K562 (cell line): ENCODE measurements around the gene ALOX5. TPM values are rescaled to one million over a fixed set of nuclear protein-coding genes. Genes with fewer than 3 reads are reported as not detected.
A peak's percentile ranks its signal among the peaks of the same experiment; 100 is the strongest.
"Not testable (repeated sequence)": the region's sequence is repeated elsewhere in the genome, so short reads cannot be mapped to it uniquely, and the experiment has no call there.

Experiments used
- ATAC-seq: fragments of 200-7000 bp; cut with Tn5 transposase; 3 replicates; pipeline ENCODE4 v1.9.1; 2020; ENCODE audit warnings: moderate library complexity
- BruUV-seq: library from RNA; stranded (reverse); fragments of 400-500 nt; replicated peaks from 2 replicates; lab custom pipeline; 2021; lab: Mats Ljungman, UMichigan
- CTCF ChIA-PET: fragments of 300-600 bp; formaldehyde crosslinking; extraction: SDS; loops from one replicate; lab custom pipeline; 2021; ENCODE audit warnings: low intra/inter-chr PET ratio; lab: Yijun Ruan, JAX
- POLR2A ChIA-PET: fragments of 300-600, 350-650 bp; sonication (Branson Sonifier 250); formaldehyde crosslinking; extraction: SDS; loops from one replicate; lab custom pipeline; 2021; ENCODE audit warnings: antibody characterized with exemption, inconsistent platforms; lab: Yijun Ruan, JAX
- DNase-seq, 4 experiments: peaks; one replicate each; pipeline versions ENCODE4 v3.0.0 to v3.0.0-alpha.2; 2011 to 2018; ENCODE audit warnings: low spot score in 3 of 4, mixed read lengths in 3 of 4; ENCODE audit errors: extremely low read depth in 1 of 4
- FAIRE-seq: peaks from 2 replicates; lab custom pipeline; 2011; peaks lifted over from hg19 to GRCh38; lab: Jason Lieb, UNC
- H2AFZ ChIP-seq: 2 replicates; pipeline ENCODE4 v1.6.0; 2011; ENCODE audit warnings: low read depth, low read length, control low read depth, inconsistent platforms
- H3K27ac ChIP-seq: fragments of 200-600 bp; 3 replicates; pipeline ENCODE4 v1.8.0; 2011; ENCODE audit warnings: low read depth, mild to moderate bottlenecking, control low read depth, inconsistent platforms, low read length, moderate library complexity, mixed read lengths; ENCODE audit errors: extremely low read depth
- H3K27me3 ChIP-seq, 2 experiments: fragments of 300-600 bp in 1 of 2; 2 replicates in 1 of 2; 3 replicates in 1 of 2; pipeline versions ENCODE4 v1.6.0 to v1.8.0; 2011; ENCODE audit warnings: inconsistent platforms in 2 of 2, low read length in 2 of 2, mild to moderate bottlenecking in 1 of 2, mixed read lengths in 1 of 2, moderate library complexity in 1 of 2; ENCODE audit not compliant: control insufficient read depth in 2 of 2, insufficient read depth in 2 of 2
- H3K36me3 ChIP-seq: fragments of 300-600 bp; 3 replicates; pipeline ENCODE4 v1.8.0; 2011; ENCODE audit warnings: mild to moderate bottlenecking, low read length, inconsistent platforms; ENCODE audit not compliant: control insufficient read depth, insufficient read depth
- H3K4me1 ChIP-seq, 2 experiments: fragments of 200-600 bp in 1 of 2; replicated peaks in 1 of 2; 2 replicates in 1 of 2; 3 replicates in 1 of 2; pipeline versions ENCODE4 v1.5.1 to v1.8.0; 2011; ENCODE audit warnings: inconsistent platforms in 2 of 2, low read length in 2 of 2, mild to moderate bottlenecking in 1 of 2, mixed read lengths in 1 of 2, moderate library complexity in 1 of 2; ENCODE audit not compliant: control insufficient read depth in 2 of 2, insufficient read depth in 2 of 2
- H3K4me2 ChIP-seq: 2 replicates; pipeline ENCODE4 v1.6.1; 2011; ENCODE audit warnings: low read length, control low read depth, inconsistent platforms, mixed read lengths; ENCODE audit not compliant: insufficient read depth
- H3K4me3 ChIP-seq: fragments of 200-600 bp; sonication (generic), shearing (Covaris generic); 2 replicates; pipeline ENCODE4 v1.5.1; 2016; ENCODE audit warnings: control low read depth, inconsistent platforms
- H3K79me2 ChIP-seq: fragments of 200-600 bp; 3 replicates; pipeline ENCODE4 v1.8.0; 2011; ENCODE audit warnings: low read length, inconsistent platforms; ENCODE audit not compliant: control insufficient read depth, insufficient read depth
- H3K9ac ChIP-seq, 2 experiments: 2 replicates each; pipeline versions ENCODE4 v1.6.0 to v1.6.1; 2011; ENCODE audit warnings: low read depth in 2 of 2, low read length in 2 of 2, control low read depth in 1 of 2, inconsistent platforms in 1 of 2, mild to moderate bottlenecking in 1 of 2, mixed read lengths in 1 of 2; ENCODE audit not compliant: insufficient read depth in 1 of 2
- H3K9me1 ChIP-seq: one replicate; pipeline ENCODE4 v1.6.0; 2011; ENCODE audit warnings: inconsistent platforms, mild to moderate bottlenecking, low read length, moderate library complexity; ENCODE audit not compliant: control insufficient read depth, insufficient read depth
- H3K9me3 ChIP-seq: replicated peaks from 2 replicates; pipeline ENCODE4 v1.5.1; 2011; ENCODE audit warnings: low read depth, low read length, inconsistent platforms; ENCODE audit not compliant: control insufficient read depth, insufficient read depth
- H4K20me1 ChIP-seq: replicated peaks from 2 replicates; pipeline ENCODE4 v1.6.1; 2011; ENCODE audit warnings: low read length, inconsistent platforms, mixed read lengths; ENCODE audit not compliant: control insufficient read depth, insufficient read depth
- BMI1 ChIP-seq: fragments of 150-350 bp; IDR thresholded peaks from 2 replicates; pipeline ENCODE4 v1.6.1; 2014; ENCODE audit warnings: low read length
- CLOCK ChIP-seq: fragments of 250-450 bp; sonication (Bioruptor Pico); IDR thresholded peaks from 2 replicates; pipeline ENCODE4 v1.4.0; 2020; ENCODE audit warnings: mild to moderate bottlenecking, moderate library complexity, borderline replicate concordance
- GABPB2 ChIP-seq: fragments of 250-450 bp; sonication (Bioruptor Pico); conservative IDR thresholded peaks from 2 replicates; pipeline ENCODE4 v1.5.1; 2021; ENCODE audit warnings: mild to moderate bottlenecking
- MAFF ChIP-seq: IDR thresholded peaks from 2 replicates; pipeline ENCODE4 v1.6.1; 2012; ENCODE audit warnings: low read length, improper control_type of control experiment
- MAFG ChIP-seq: fragments of 450-650 bp; conservative IDR thresholded peaks from 2 replicates; pipeline ENCODE4 v1.6.1; 2016; ENCODE audit warnings: missing genetic modification characterization, missing compliant biosample characterization
- NFE2 ChIP-seq: IDR thresholded peaks from 2 replicates; pipeline ENCODE4 v1.6.1; 2014; ENCODE audit warnings: antibody characterized with exemption, low read depth
- NFYB ChIP-seq: IDR thresholded peaks from 2 replicates; pipeline ENCODE4 v1.6.1; 2011; ENCODE audit warnings: mild to moderate bottlenecking, moderate library complexity; ENCODE audit not compliant: insufficient read length; ENCODE audit errors: extremely low read depth
- POLR2AphosphoS2 ChIP-seq: IDR thresholded peaks from 2 replicates; pipeline ENCODE4 v1.6.1; 2012; ENCODE audit warnings: low read length, improper control_type of control experiment
- TBL1XR1 ChIP-seq, 2 experiments: IDR thresholded peaks; 2 replicates each; pipeline ENCODE4 v1.6.1; 2012; ENCODE audit warnings: improper control_type of control experiment in 2 of 2, low read length in 2 of 2, mild to moderate bottlenecking in 1 of 2
- TGIF2 ChIP-seq: sonication (generic); formaldehyde crosslinking; IDR thresholded peaks from 2 replicates; pipeline ENCODE4 v1.8.1; 2022; ENCODE audit warnings: mild to moderate bottlenecking, missing genetic modification reagents, moderate library complexity
- ZNF354B ChIP-seq: fragments of 250-450 bp; sonication (Bioruptor Pico); IDR thresholded peaks from 2 replicates; pipeline ENCODE4 v1.4.0; 2020
- ZNF408 ChIP-seq: fragments of 250-450 bp; sonication (Bioruptor Pico); IDR thresholded peaks from 2 replicates; pipeline ENCODE4 v1.4.0; 2020; ENCODE audit warnings: low read depth, mild to moderate bottlenecking, moderate library complexity
- ZNF507 ChIP-seq: conservative IDR thresholded peaks from 2 replicates; pipeline ENCODE4 v1.6.1; 2017; ENCODE audit warnings: missing genetic modification characterization, missing compliant biosample characterization
- WGBS: fragments of 100-300 bp; shearing (Covaris generic); methylation state at CpG from one replicate; pipeline ENCODE4 v1.1.6; 2016; ENCODE audit warnings: low coverage, mixed read lengths; ENCODE audit not compliant: insufficient coverage; ENCODE audit errors: missing lambda C conversion rate; 5-methylcytosine and 5-hydroxymethylcytosine counted together
- in situ Hi-C: fragments of 300-500 bp; cut with MboI; formaldehyde crosslinking; loops from 4 replicates; pipeline ENCODE4 v1.15.0; 2018; ENCODE audit warnings: inconsistent platforms, mixed read lengths
- intact Hi-C: fragments of 100-400 bp; cut with micrococcal nuclease; formaldehyde crosslinking; loops from 2 replicates; pipeline ENCODE4 v1.14.2; 2022
- polyA plus RNA-seq, 8 experiments: library from polyadenylated mRNA; depleted of rRNA in 4 of 8; stranded (reverse) in 5 of 8; unstranded in 3 of 8; fragments of >200 nt; fragmentation: Nextera tagmentation in 2 of 8; fragmentation: Illumina TruSeq in 1 of 8; extraction: Ambion mirVana in 2 of 8; extraction: Trizol in 1 of 8; gene quantifications; 2 replicates each; pipeline versions ENCODE4 v1.2.1 to v1.2.3, GENCODE V29; 2011 to 2014; ENCODE audit warnings: inconsistent platforms in 1 of 8, missing spikeins in 1 of 8
- total RNA-seq, 7 experiments: library from RNA; depleted of rRNA in 6 of 7; stranded (reverse); fragments of >200 nt in 6 of 7; fragmentation: Illumina TruSeq in 2 of 7; extraction: Trizol in 2 of 7; gene quantifications; 2 replicates each; pipeline versions ENCODE4 v1.2.1 to v1.2.3, GENCODE V29; 2011 to 2021; ENCODE audit warnings: low replicate concordance in 1 of 7

ALOX5 gene
- total and polyA plus RNA-seq, 9 of the 15 experiments (the other 6 are each of a cell fraction or from before 2014, with no cell fraction given): 0.10 to 2.4 (median 1.4) TPM

DNA sequence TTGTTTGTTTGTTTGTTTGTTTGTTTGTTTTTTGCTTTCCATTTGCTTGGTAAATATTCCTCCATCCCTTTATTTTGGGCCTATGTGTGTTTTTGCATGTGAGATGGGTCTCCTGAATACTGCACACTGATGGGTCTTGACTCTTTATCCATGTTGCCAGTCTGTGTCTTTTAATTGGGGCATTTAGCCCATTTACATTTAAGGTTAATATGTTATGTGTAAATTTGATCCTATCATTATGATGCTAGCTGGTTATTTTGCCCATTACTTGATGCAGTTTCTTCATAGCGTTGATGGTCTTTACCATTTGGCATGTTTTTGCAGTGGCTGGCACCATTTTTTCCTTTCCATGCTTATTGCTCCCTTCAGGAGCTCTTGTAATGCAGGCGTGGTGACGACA, 42.2 kb upstream of the ALOX5 start:
- CTCF ChIA-PET, intact Hi-C loops: not testable (repeated sequence)
- 8% methylated on average over 3 of the region's 3 CpGs for WGBS

DNA sequence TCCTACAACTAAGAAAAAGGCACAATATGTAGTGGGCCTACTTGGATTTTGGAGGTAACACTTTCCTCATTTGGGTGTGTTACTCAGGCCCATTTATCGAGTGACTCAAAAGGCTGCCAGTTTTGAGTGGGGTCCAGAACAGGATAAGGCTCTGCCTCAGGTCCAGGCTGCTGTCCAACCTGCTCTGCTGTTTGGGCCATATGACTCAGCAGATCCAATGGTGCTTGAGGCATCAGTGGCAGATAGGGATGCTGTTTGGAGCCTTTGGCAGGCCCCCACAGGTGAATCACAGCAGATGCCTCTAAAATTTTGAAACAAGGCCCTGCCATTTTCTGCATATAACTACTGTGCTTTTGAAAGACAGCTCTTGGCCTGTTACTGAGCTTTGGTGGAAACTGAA, 34.1 kb upstream of the ALOX5 start:
- Histone ChIP-seq H3K9me3 (no peaks in the 10 kb centered on the region; the same call in 1 of the 2 replicates), H3K79me2 (no peaks in the 10 kb centered on the region), H3K4me1 (no peaks in the 10 kb centered on the region; a peak in 2 of 5 replicates), H3K9ac (no peak overlapping the region), H2AFZ (no peak overlapping the region), H4K20me1 (no peaks in the 10 kb centered on the region), H3K27ac (no peak overlapping the region), H3K27me3 (0 out of 5 replicates have a peak, but pooled peaks cover 0 to 4% of the 10 kb centered on the region in 2 experiments), H3K4me2 (no peak overlapping the region), H3K9me1 (no peaks in the 10 kb centered on the region), H3K4me3 (no peak overlapping the region), H3K36me3 (no peaks in the 10 kb centered on the region)
- WGBS: 13% methylated on average over 1 of the region's 1 CpG
- BruUV-seq: no TSS peak
- ATAC-seq: no peak
- ChIA-PET CTCF (no interaction called here), POLR2A (no interaction called here)
- intact Hi-C loops (no loop called here), in situ Hi-C loops (no loop called here)
- FAIRE-seq: no peak
- peak in 1 of 4 experiments; percentile 41 for DNase-seq
- TF ChIP-seq BMI1 (no peak), POLR2AphosphoS2 (no peak), TGIF2 (CRISPR knock-in tag) (no peak), MAFG (tag) (peak; percentile 76), TBL1XR1 (IDR thresholded peaks at IDR 0.05; ENCODE audit: low read length in 2 of 2) (no peak), NFYB (no peak), ZNF408 (CRISPR knock-in tag) (no peak), CLOCK (CRISPR knock-in tag) (no peak), MAFF (peak; percentile 38; the same call in 1 of the 2 replicates), NFE2 (peak; percentile 75), GABPB2 (CRISPR knock-in tag) (no peak)

More for the DNA sequence above, 42.2 kb upstream of the ALOX5 start:
- H3K4me1 ChIP-seq, H2AFZ ChIP-seq, BruUV-seq, H3K9ac ChIP-seq, H3K9me1 ChIP-seq, H3K9me3 ChIP-seq, H4K20me1 ChIP-seq, H3K36me3 ChIP-seq, H3K79me2 ChIP-seq, H3K27ac ChIP-seq, H3K4me2 ChIP-seq, H3K4me3 ChIP-seq, POLR2A ChIA-PET, in situ Hi-C loops, DNase-seq, ATAC-seq, FAIRE-seq: not testable (repeated sequence)
- peaks cover 2 to 16% of the 10 kb centered on the region in 2 experiments; a peak in 2 of 5 replicates for H3K27me3 ChIP-seq
- TF ChIP-seq ZNF354B (CRISPR knock-in tag) (peak; percentile 52; the same call in 1 of the 2 replicates), ZNF507 (tag) (peak; percentile 91)
